GM20431 (cell line): ENCODE measurements around the gene DGCR2.
"Not testable (repeated sequence)": the region's sequence is repeated elsewhere in the genome, so short reads cannot be mapped to it uniquely, and the experiment has no call there.

Experiments used
- in situ Hi-C: fragments of 300-500 bp; cut with MseI, MboI; formaldehyde crosslinking; loops from one replicate; pipeline ENCODE4 v1.15.0; 2020; ENCODE audit warnings: low sequenced_read_pairs; ENCODE audit not compliant: unreplicated experiment

Gene DGCR2

DNA sequence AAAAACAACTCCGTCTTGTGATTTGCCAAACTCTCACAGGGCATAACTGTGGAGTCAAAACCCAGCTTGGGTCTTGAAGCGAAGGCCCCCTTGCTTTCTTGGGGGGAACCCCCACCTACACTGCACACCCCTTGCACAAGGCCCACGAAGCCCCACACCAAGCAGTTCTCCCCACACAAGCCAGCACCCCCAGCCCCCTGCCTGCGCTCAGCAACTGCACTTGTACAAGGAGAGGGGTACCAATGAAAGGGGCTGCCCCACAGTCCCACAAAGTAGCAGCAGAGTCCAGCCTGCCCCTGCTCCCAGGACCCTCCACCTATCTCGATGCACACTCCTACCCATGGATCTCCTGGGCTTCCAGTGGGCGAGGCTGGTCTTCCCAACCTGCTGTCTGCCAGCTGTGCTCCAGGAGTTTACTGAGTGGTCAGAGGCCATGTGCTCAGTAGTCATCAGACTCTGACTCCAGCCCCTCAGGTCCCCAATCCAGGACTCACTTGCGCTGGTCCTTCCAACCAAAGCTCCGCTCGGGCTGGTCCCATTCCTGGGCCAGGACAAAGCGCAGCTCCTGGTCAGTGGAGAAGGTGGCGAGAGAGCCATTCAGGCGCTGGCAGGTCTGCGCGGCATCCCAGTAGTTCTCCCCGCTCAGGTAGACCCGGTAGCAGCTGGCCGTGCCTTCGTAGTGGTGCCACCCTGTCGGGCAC lies 57.7 kb downstream of the DGCR2 start:
- in situ Hi-C loops = no loop called here

DNA sequence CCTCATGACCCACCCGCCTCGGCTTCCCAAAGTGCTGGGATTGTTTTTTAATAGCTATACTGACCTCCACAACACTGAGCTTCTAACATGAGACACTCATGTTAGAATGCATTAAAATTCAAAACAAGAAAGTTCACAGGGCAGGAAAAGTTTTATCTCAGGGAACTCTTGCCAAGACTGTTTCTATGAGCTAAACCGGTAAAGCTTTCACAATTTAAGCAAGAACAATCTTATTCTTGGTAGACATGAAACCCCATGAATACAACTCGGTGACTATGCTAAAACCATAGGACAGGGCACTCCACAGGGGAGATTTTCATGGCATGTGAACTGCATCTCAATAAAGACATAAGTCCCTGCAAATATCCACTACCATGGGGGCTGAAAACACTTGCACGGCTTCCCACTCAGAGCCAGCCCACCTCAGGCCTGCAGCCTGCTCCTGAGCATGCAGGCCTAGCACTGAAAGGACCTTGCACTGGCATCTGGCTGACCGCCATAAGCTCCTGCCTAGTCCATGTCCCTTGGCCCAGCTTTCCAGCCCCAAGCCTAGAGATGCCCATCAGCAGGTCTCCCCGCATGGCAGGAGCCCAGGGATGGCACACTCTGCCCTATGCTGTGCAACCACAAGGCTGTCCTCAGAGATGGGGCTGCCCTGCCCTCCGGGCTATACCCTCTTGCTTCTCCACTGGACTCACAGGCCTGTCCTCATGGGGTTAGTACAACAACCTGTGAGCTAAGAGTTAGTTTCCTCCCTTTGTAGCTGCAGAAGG lies 58.4 kb downstream of the DGCR2 start:
- in situ Hi-C loops = no loop called here

DNA sequence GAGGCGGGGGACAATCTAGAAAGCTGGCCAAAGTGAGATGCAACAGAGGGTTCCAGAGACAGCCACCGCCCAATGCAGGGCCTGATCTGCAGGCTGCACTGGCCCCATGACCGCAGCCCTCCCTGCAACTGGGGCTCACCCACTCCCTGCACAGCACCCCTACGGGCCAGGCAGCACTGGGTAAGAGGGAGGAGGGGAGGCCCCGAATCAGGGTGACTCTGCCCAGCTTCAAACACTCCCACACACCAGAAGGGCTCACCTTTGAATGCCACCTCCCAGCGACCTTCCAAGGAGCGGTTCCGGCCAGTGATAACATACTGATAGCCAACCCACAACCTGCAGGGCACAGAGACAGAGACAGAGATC lies 59.3 kb downstream of the DGCR2 start:
- in situ Hi-C loops = no loop called here

DNA sequence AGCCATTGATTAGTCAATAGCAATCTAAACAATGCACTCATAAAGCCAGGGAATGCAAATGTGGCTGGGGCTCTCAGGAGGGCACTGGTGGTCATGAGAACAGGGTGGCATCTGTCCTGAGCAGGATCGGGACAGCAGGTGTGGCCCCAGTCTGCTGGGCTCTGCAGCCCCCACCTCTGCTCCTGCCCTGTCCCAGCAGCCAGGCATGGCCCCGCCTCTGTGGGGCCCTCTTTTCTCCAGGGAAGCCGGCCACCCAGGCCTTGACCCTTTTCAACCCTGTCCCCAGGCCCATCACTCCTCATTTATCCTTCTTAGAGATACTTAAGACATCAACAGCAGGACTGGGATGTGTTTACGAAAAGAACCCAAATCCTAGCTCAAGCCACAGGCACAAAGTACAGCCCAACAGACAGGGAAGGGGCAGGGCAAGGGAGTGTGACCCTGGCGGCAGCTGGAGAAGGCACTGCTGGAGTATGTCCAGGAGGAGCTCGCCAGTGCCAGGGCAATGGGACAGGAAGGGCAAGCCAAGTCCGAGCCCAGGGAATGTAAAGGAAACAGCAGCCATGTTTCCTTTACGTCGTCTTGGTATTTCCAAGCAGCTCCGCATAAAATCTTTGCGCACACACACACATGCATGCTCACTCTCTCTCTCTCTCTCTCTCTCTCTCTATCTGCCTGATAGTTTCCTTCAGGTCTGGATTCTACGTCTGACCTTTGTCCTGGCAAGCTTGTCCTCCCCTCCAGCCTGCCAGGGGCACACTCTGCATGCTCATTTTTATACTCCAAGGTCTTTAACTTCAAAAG lies 59.9 kb downstream of the DGCR2 start:
- in situ Hi-C loops = no loop called here

DNA sequence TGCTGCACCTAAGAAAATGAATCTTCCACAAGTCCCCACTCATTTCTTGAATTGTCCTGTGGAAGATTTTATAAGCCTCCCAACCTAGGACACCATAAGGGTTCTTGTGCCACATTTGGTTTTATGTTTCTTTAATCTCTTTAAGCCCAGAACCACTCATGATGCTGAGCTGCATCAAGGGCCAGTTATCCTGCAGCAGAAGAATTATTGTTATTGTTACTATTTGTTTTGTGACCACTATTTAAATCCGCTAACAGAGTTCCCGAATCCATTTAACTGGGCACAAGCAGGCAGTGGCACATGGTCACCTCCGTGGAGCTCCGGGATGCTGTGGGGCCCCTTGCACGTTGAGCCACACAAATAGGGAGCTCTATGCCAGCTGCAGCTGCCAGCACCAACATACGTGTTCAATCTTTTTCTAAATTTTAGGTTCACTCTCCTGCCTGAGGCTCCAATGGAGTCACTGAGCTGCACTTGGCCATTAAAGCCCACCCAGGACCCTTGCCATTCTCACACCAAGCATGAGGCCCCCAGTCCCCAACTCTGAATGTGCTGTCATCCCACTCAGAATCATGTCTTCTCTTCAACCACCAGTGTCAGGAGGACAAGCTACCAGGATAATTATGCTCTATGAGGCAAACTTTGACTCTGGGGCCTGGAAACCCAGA lies 60.6 kb downstream of the DGCR2 start:
- in situ Hi-C loops = no loop called here

DNA sequence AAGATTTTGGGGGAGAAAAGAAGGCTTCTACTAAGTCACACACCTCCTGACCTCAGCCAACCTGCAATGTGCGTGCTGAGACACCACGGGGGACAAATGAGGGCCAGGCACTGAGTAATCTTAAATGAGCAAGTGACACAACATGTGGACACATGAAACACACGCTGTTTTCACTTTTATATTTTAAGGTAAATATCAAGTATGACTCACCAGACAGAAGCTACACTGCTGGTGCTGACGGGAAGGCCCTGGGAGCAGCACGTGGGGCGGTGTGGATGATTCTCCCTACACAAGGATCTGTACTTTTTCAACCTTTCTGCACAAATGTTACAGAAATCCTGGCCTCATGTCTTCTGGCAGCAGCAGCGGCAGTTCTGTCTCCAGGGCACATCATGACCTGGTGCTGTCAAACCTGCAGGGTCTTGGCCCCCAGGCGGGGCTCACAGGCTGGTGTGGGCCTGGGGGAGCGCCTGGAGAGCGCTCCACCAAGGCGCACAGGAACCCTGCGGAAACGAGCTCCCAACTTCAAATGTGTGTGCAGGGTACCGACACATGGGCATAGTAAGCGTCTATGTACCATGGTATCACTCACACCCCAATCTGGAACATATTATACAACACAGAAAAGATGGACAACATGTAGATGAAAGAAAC lies 61.7 kb downstream of the DGCR2 start:
- in situ Hi-C loops = no loop called here

DNA sequence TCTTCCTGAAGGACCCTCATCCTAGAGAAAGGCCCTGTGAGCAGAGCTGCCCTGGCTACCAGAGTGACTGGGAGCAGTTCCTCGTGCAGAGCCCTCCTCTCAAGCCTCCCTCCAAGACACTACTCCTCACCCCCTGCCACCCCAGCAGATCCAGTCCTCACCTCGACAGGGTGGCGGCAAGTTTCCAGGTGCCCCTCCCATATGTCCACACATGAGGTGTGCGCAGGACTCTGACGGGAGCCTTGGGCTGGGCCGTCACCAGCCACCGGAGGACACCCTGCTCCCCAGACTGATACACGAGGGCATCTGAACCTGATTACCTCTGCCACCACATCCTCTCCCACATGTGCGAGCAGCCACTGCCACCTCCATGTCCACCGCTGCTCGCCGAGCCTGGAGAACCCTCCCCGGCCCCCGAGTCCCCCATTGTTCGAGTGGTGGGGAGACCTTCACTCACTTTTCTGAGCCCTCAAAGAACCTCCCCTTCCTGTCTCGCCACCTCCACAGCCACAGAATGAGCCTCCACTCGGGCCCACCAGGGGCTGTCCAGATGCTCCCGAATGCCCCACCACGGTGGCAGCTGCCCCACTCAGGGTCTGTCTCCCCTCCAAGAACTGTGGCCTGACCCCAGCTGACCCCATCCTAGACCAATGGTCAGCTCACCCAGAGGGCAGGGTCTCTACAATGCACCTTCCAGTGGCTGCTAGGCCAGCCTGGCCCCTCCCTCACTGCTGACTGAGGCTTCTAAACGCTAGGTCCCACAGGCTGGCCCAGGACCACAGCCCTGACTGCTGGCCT lies 62.5 kb downstream of the DGCR2 start:
- in situ Hi-C loops = no loop called here

DNA sequence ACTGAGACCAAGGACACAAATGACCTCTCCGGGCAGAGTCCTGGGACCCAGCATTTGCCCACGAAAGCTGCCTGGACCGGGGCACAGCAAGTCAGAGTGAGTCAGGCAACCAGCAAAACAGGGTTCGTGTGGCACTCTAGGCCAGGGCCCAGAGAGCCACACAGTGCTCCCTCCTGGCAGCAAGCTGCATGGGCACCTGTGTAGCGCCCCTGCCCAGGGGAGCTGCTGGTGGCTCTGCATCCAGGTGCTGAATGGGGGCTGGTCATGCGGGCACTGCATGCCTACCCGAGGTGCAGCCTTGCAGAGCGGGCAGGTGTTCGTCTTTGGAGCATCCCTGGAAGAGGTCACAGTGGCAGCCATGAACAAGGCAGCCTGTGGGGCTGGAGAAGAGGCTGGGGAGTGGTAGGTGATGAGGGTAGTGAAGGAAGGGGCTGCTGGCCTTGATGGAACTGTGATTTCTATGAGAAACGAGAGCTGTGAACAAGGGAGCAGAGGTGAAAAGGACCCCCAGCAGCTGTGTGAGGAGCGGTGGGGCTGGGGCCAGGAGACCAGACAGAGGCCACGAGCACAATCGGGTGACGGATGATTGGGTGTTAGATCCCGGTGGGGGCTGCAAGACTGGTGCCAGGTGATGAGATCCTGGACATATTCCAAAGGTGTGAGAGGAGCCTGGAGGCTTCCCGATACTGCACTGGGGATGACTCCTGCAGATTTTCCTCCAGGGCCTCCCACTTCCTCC lies 63.3 kb downstream of the DGCR2 start:
- in situ Hi-C loops = no loop called here

DNA sequence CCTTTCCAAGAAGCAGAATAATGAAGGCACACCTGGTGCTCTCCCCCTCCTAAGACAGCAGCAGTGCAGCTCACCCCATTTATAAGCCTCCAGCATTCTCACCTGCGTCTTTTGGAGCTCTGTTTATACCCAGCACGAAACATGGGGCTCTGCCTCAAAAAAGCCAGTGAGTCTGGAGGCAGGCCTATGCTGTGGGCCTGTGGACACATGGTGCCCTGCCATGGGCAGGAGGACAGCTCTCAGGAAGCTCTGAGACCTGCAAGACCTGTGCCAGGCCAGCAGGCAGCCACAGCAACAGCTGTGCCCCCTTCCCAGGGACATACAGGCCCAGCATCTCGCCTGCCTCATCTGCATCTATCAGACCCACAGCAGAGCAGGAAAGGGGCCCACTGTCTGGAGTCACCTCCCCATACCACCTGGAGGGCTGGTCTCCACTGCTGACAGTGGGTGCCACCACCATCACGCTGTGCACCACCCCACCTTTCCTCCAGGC lies 64.2 kb downstream of the DGCR2 start:
- in situ Hi-C loops = no loop called here

DNA sequence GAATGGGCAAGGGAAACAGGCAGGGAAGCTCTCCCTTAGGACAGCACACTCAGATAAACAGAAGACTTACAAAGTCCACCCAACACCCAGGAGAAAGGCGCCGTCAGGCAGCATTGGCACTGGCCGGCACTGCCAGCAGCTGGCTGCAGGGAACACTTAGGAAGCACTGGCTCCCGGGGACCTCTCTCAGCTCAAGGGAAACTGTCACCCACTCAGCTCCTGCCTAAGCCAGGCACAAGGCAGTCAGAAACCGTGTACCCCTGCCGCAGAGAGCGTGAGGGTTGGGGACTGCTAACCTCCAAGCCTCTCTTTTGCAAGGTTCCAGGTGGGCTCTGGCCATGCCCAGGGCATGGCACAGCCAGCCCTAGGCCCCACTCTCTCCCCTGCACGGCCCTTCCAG lies 64.7 kb downstream of the DGCR2 start:
- in situ Hi-C loops = no loop called here

DNA sequence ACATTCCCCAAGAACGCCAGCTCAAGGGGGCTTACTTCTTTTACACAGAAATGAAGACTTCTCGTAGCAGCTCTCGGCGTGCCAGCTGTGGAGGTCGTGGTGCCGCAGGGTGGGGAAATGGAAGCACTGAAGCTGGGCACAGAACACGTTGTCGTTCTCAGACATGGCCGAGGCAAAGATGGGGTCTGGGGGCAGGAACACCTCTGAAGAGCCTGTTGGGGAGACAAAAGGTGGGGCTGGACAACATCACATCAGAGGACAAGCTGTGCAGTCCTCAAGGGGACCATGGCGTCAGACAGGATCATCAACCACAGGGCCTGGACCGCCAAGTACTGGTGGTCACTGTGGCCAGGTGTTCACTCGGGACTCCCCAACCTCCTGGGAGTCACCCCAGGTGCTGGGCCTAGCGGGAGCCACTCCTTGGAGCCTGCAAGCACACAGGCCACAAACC lies 65.2 kb downstream of the DGCR2 start:
- in situ Hi-C loops = no loop called here

DNA sequence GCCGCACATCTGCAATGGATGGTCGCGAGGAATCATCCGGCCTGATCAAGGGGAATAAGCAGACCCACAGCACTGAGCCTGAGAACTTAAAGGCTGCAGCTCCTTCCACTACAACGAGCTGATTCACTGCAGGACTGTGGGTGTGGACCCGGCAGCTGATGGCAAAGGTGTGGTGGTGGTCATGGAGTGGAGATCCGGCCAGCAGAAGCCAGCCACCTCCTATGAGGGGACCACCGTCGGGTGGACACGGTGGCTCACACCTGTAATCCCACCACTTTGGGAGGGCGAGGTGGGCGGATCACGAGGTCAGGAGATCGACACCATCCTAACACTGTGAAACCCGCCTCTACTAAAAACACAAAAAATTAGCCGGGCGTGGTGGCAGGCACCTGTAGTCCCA lies 66.4 kb downstream of the DGCR2 start:
- in situ Hi-C loops = no loop called here

DNA sequence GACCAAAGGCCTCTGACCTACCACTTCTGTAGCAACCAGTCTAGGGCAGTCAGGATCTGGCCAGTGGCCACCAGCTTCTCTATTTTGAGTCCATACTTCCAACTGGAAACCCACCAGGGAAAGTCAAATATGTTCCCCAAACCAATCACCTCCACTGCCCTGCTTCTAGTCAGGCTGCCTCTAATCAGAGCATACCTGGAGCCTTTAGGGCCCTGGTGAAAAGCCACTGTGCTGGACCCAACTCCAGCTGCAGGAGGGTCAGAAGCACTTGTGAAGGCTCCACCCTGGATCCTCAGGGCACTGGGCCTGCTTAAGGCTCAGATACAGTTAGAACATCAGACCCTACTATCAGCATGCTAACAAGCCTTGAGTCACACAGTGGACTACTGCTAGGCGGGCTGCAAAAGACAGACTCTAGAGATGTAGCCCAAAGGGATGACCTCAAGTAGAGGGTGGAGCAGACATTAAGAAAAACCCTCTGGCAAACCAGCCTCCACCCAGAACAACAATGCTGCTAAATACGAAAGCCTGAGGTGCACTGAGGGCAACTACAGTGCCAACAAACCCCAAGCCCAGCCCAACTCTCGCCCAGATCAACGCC lies 69.2 kb downstream of the DGCR2 start:
- in situ Hi-C loops = no loop called here

DNA sequence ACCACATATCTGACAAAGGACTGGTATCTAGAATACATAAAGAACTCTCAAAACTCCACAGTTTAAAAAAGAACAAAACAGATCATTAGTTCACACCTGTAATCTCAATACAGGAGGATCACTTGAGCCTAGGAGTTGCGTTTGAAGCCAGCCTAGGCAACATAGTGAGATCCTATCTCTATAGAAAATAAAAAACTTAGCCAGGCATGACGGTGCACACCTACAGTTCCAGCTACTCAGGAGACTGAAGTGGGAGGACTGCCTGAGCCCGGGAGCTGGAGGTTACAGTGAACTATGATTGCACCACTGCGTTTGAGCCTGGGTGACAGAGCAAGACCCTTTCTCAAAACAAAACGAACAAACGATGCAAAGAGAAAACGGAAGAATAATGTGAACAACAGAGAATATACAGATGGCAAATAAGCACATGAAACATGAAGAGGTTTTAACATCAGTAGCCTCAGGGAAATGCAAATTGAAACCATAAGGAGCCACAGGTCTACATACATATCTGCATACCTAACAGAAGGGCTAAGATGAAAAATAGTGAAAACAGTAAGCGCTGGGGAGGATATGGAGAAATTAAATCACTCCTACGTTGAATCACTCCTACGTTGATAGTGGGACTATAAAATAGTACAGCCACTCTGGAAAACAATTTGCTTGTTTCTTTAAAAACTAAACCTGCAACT lies 70.7 kb downstream of the DGCR2 start:
- in situ Hi-C loops = no loop called here

DNA sequence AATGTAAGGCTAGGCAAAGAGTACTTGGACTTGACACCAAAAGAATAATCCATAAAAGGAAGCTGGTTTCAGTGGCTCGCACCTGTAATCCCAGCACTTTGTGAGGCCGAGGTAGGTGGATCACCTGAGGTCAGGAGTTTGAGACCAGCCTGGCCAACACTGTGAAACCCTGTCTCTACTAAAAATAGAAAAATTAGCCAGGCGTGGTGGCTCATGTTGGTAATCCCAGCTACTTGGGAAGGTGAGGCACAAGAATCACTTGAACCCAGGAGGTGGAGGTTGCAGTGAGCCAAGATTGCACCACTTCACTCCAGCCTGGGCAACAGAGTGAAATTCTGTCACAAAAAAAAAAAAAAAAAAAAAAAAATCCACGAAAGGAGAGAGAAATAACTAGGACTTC lies 71.4 kb downstream of the DGCR2 start:
- in situ Hi-C loops = not testable (repeated sequence)

DNA sequence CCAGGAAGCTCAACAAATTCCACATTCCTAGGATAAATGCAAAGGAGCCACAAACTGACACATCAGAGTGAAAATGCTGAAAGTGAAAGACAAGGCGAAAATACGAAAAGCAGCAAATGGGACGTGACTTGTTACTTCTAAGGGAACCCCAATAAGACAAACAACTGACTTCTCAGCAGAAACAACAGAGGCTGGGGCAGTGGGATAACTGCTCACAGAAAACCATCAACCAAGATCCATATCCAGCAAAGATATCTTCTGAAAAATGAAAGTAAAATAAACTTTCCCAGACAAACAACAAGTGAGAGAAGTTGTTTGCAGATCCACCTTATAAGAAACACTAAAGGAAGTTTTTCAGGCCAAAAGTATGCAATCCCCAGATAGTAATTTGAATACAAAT lies 72.1 kb downstream of the DGCR2 start:
- in situ Hi-C loops = no loop called here

DNA sequence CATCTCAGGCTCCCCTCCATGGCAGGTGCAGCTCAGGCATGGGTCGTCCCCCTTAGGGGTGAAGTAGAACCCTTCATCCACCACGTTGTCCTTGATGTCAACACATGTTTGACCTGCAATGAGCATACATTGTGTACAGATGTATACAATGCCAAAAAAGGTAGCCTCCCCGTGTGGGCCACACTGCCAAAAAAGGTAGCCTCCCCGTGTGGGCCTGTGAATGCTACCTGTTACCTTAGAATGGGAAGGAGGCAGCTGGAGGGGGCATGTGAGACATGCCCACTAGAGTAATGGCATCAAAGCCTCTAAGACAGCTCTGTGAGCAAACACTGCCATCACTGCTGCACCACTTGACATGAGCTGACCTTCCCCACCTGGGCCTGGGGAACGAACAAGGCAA lies 73.7 kb downstream of the DGCR2 start:
- in situ Hi-C loops = no loop called here
